Epithelial cell of esophagus (primary cell): ENCODE results near the gene RIOK3.

Experiments used
- DNase-seq: peaks from one replicate; pipeline ENCODE4 v3.0.0; 2010; ENCODE audit warnings: low read depth
- H3K4me3 ChIP-seq: 2 replicates; pipeline ENCODE4 v1.5.1; 2011; ENCODE audit warnings: mild to moderate bottlenecking, low read length, control low read depth
- CTCF ChIP-seq: IDR thresholded peaks from 2 replicates; pipeline ENCODE4 v1.5.1; 2011; ENCODE audit warnings: low read depth, mild to moderate bottlenecking, low read length, control low read depth, inconsistent platforms; ENCODE audit not compliant: insufficient read depth; ENCODE audit errors: missing control alignments

The RIOK3 gene

GRCh38 chr18:23451491-23451890 is 1.6 kb upstream of the RIOK3 start:
- no peak for TF ChIP-seq CTCF

GRCh38 chr18:23452347-23452727 is 750 bp upstream of the RIOK3 start:
- TF ChIP-seq CTCF: no peak
- H3K4me3 ChIP-seq: peak overlapping the region; percentile 99
- DNase-seq: no peak

More at GRCh38 chr18:23451491-23451890, 1.6 kb upstream of the RIOK3 start:
- H3K4me3 ChIP-seq: no peak overlapping the region
- no peak for DNase-seq

- peak; percentile 97 for DNase-seq
- H3K4me3 ChIP-seq: peak overlapping the region; percentile 99
- no peak for TF ChIP-seq CTCF
Observed at GRCh38 chr18:23453680-23454058, 582 bp downstream of the RIOK3 start.

- no peak for TF ChIP-seq CTCF
- no peak for DNase-seq
Observed at GRCh38 chr18:23456835-23457234, 3.7 kb downstream of the RIOK3 start.

GRCh38 chr18:23458830-23459529 is 5.9 kb downstream of the RIOK3 start:
- H3K4me3 ChIP-seq: no peak overlapping the region
- DNase-seq: no peak
- no peak for TF ChIP-seq CTCF

More at GRCh38 chr18:23456835-23457234, 3.7 kb downstream of the RIOK3 start:
- H3K4me3 ChIP-seq: no peak overlapping the region

- TF ChIP-seq CTCF: no peak
Observed at GRCh38 chr18:23459530-23459921, 6.4 kb downstream of the RIOK3 start.

GRCh38 chr18:23460285-23461273 is 7.5 kb downstream of the RIOK3 start:
- no peak overlapping the region for H3K4me3 ChIP-seq
- no peak for TF ChIP-seq CTCF
- no peak for DNase-seq

More at GRCh38 chr18:23459530-23459921, 6.4 kb downstream of the RIOK3 start:
- no peak overlapping the region for H3K4me3 ChIP-seq
- DNase-seq: no peak
